HepG2 (cell line): Measurements from ENCODE around the gene RPEL1. TPM values are rescaled to one million over a fixed set of nuclear protein-coding genes. Genes with fewer than 3 reads are reported as not detected.

ENCODE experiments used
- AHR ChIP-seq: IDR thresholded peaks from 2 replicates; pipeline ENCODE4 v1.6.1; 2018; ENCODE audit warnings: missing genetic modification reagents, missing compliant biosample characterization
- E2F5 ChIP-seq: sonication (generic); formaldehyde crosslinking; conservative IDR thresholded peaks from 2 replicates; pipeline ENCODE4 v1.4.0; 2020; ENCODE audit warnings: missing genetic modification reagents
- ETV6 ChIP-seq: sonication (generic); formaldehyde crosslinking; conservative IDR thresholded peaks from 2 replicates; pipeline ENCODE4 v1.4.0; 2020; ENCODE audit warnings: missing genetic modification reagents
- FOXO4 ChIP-seq: sonication (generic); formaldehyde crosslinking; conservative IDR thresholded peaks from 2 replicates; pipeline ENCODE4 v1.8.1; 2023; ENCODE audit warnings: missing genetic modification reagents
- USF2 ChIP-seq, 2 experiments: sonication (generic) in 1 of 2; formaldehyde crosslinking in 1 of 2; IDR thresholded peaks; 2 replicates each; pipeline versions ENCODE4 v1.5.1 to v1.6.1; 2011 to 2020; ENCODE audit warnings: borderline replicate concordance in 1 of 2, low read depth in 1 of 2, low read length in 1 of 2, mild to moderate bottlenecking in 1 of 2, missing genetic modification reagents in 1 of 2, moderate library complexity in 1 of 2
- ZMAT3 ChIP-seq: sonication (generic); formaldehyde crosslinking; conservative IDR thresholded peaks from 2 replicates; pipeline ENCODE4 v1.7.0; 2021; ENCODE audit warnings: missing genetic modification reagents
- ZNF615 ChIP-seq: sonication (generic); formaldehyde crosslinking; IDR thresholded peaks from 2 replicates; pipeline ENCODE4 v1.5.0; 2020; ENCODE audit warnings: mild to moderate bottlenecking, missing genetic modification reagents, borderline replicate concordance
- polyA plus RNA-seq, 8 experiments: library from polyadenylated mRNA; depleted of rRNA in 3 of 8; stranded (reverse) in 7 of 8; unstranded in 1 of 8; fragments of >200 nt; fragmentation: Illumina TruSeq in 4 of 8; extraction: Trizol in 4 of 8; gene quantifications; 2 replicates each; pipeline versions ENCODE4 v1.2.1 to v1.2.3, GENCODE V29; 2011 to 2016; ENCODE audit warnings: low read depth in 4 of 8, missing spikeins in 1 of 8, mixed read lengths in 1 of 8; ENCODE audit not compliant: insufficient read depth in 1 of 8
- total RNA-seq, 5 experiments: library from RNA; depleted of rRNA; stranded (reverse); fragments of >200 nt; fragmentation: Illumina TruSeq; extraction: Trizol; gene quantifications; 2 replicates each; pipeline ENCODE4 v1.2.3, GENCODE V29; 2016; ENCODE audit warnings: low read depth in 1 of 5
- TF ChIP-seq, protein P1 (sequence below): sonication (generic); formaldehyde crosslinking; IDR thresholded peaks from 2 replicates; pipeline ENCODE4 v1.4.0; 2020; ENCODE audit warnings: missing genetic modification reagents
- TF ChIP-seq, protein P2 (sequence below): sonication (generic); formaldehyde crosslinking; IDR thresholded peaks from 2 replicates; pipeline ENCODE4 v1.5.0; 2020; ENCODE audit warnings: mild to moderate bottlenecking, missing genetic modification reagents, borderline replicate concordance

The RPEL1 gene
- total and polyA plus RNA-seq, 2 of the 13 experiments (the other 11 are each of a cell fraction or from before 2014, with no cell fraction given), result 0.04 to 0.07 TPM

GRCh38 chr10:103278862-103279298, 33.2 kb downstream of the RPEL1 start (continued):
- TF ChIP-seq, protein P1, sequence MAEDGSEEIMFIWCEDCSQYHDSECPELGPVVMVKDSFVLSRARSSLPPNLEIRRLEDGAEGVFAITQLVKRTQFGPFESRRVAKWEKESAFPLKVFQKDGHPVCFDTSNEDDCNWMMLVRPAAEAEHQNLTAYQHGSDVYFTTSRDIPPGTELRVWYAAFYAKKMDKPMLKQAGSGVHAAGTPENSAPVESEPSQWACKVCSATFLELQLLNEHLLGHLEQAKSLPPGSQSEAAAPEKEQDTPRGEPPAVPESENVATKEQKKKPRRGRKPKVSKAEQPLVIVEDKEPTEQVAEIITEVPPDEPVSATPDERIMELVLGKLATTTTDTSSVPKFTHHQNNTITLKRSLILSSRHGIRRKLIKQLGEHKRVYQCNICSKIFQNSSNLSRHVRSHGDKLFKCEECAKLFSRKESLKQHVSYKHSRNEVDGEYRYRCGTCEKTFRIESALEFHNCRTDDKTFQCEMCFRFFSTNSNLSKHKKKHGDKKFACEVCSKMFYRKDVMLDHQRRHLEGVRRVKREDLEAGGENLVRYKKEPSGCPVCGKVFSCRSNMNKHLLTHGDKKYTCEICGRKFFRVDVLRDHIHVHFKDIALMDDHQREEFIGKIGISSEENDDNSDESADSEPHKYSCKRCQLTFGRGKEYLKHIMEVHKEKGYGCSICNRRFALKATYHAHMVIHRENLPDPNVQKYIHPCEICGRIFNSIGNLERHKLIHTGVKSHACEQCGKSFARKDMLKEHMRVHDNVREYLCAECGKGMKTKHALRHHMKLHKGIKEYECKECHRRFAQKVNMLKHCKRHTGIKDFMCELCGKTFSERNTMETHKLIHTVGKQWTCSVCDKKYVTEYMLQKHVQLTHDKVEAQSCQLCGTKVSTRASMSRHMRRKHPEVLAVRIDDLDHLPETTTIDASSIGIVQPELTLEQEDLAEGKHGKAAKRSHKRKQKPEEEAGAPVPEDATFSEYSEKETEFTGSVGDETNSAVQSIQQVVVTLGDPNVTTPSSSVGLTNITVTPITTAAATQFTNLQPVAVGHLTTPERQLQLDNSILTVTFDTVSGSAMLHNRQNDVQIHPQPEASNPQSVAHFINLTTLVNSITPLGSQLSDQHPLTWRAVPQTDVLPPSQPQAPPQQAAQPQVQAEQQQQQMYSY (CRISPR knock-in tag), result no peak
- TF ChIP-seq ETV6 (CRISPR knock-in tag), result no peak
- no peak for TF ChIP-seq ZMAT3 (CRISPR knock-in tag)
- TF ChIP-seq FOXO4 (CRISPR knock-in tag), result 0 out of 2 replicates have a peak, but pooled peaks have one; percentile 45
- TF ChIP-seq USF2 (IDR thresholded peaks at IDR 0.05; ENCODE audit: low read depth, low read length), result no peak
- no peak for TF ChIP-seq USF2 (CRISPR knock-in tag; IDR thresholded peaks at IDR 0.05; ENCODE audit: borderline replicate concordance)
- TF ChIP-seq AHR (CRISPR knock-in tag), result 0 out of 2 replicates have a peak, but pooled peaks have one; percentile 42
- no peak for TF ChIP-seq E2F5 (CRISPR knock-in tag)
- TF ChIP-seq ZNF615 (CRISPR knock-in tag), result no peak
- TF ChIP-seq, protein P2, sequence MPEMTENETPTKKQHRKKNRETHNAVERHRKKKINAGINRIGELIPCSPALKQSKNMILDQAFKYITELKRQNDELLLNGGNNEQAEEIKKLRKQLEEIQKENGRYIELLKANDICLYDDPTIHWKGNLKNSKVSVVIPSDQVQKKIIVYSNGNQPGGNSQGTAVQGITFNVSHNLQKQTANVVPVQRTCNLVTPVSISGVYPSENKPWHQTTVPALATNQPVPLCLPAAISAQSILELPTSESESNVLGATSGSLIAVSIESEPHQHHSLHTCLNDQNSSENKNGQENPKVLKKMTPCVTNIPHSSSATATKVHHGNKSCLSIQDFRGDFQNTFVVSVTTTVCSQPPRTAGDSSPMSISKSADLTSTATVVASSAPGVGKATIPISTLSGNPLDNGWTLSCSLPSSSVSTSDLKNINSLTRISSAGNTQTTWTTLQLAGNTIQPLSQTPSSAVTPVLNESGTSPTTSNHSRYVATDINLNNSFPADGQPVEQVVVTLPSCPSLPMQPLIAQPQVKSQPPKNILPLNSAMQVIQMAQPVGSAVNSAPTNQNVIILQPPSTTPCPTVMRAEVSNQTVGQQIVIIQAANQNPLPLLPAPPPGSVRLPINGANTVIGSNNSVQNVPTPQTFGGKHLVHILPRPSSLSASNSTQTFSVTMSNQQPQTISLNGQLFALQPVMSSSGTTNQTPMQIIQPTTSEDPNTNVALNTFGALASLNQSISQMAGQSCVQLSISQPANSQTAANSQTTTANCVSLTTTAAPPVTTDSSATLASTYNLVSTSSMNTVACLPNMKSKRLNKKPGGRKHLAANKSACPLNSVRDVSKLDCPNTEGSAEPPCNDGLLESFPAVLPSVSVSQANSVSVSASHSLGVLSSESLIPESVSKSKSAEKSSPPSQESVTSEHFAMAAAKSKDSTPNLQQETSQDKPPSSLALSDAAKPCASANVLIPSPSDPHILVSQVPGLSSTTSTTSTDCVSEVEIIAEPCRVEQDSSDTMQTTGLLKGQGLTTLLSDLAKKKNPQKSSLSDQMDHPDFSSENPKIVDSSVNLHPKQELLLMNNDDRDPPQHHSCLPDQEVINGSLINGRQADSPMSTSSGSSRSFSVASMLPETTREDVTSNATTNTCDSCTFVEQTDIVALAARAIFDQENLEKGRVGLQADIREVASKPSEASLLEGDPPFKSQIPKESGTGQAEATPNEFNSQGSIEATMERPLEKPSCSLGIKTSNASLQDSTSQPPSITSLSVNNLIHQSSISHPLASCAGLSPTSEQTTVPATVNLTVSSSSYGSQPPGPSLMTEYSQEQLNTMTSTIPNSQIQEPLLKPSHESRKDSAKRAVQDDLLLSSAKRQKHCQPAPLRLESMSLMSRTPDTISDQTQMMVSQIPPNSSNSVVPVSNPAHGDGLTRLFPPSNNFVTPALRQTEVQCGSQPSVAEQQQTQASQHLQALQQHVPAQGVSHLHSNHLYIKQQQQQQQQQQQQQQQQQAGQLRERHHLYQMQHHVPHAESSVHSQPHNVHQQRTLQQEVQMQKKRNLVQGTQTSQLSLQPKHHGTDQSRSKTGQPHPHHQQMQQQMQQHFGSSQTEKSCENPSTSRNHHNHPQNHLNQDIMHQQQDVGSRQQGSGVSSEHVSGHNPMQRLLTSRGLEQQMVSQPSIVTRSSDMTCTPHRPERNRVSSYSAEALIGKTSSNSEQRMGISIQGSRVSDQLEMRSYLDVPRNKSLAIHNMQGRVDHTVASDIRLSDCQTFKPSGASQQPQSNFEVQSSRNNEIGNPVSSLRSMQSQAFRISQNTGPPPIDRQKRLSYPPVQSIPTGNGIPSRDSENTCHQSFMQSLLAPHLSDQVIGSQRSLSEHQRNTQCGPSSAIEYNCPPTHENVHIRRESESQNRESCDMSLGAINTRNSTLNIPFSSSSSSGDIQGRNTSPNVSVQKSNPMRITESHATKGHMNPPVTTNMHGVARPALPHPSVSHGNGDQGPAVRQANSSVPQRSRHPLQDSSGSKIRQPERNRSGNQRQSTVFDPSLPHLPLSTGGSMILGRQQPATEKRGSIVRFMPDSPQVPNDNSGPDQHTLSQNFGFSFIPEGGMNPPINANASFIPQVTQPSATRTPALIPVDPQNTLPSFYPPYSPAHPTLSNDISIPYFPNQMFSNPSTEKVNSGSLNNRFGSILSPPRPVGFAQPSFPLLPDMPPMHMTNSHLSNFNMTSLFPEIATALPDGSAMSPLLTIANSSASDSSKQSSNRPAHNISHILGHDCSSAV (CRISPR knock-in tag), result no peak
